Dedifferentiated amniotic fluid mesenchymal stem cell (primary cell): ENCODE measurements around the gene MYRIP.

Source experiments
- DNase-seq: peaks from one replicate; pipeline ENCODE4 v3.0.0-alpha.2; 2016; ENCODE audit errors: extremely low spot score

The MYRIP gene

DNA sequence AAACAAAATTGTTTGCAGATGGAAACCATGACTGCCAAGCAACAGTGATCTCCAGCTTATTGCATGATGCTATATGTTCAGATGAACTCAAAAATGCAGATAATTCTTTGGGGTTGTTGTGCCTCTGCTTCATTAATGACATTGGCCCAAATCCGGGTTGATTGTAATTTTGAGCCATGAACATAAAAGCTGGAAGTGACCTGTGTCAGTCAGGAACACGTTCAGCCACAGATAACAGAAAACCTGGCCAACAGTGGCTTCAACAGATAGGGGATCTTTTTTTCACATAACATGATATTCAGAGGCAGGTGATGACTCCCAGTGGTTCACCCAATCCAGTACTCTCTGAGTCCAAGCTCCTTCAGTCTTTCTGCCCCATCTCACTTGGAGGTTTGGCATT is 423.2 kb downstream of the MYRIP start:
- no peak for DNase-seq

DNA sequence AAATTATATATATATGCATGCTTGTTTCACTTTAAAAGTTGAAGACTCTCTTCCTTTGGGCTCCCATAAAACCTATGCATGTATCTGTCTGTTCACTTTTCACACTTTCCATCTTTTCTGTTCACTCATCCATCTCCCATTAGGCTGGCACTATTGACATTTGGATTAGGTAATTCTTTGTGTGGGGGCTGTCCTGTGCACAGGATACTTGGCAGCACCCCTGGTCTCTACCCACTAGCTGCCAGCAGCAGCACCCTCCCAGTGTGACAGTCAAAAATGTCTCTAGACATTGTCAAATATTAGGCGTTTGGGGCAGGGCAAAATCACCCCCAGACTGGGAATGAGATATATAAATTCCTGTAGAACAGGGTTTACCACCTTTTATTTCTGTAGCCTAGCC is 427.8 kb downstream of the MYRIP start:
- DNase-seq = no peak

DNA sequence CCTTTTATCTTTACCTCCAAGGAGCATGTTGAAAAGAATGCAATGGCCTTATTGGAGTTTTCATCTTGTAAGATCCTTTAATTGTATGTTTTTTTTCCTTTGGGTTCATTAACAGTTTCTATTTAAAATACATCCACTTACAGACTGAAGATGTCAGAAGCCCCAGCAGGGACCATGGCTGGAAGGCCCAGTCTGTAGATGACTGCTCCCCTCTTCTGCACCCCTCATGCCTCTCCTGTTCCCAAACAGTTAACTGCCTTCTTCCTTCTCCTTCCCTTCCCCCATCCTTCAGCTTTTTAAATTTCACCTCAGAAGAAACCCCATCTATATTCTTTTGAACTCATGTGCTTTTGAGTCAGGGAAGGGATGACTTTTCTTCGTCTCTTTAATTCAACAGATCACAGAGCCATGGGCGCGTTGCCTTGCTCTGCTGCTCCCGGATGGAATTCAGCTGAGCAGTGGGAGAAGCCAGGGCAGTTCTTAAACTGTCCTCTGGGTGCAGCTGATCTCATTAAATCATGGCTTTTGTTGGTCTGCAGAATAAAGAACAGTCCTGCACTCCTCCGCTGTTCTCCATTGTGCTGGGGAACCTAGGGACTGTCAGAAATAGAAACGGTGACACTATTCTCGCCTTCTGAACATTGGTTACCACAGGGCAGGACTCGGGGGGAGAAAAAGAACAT is 428.6 kb downstream of the MYRIP start:
- DNase-seq = peak; percentile 34

DNA sequence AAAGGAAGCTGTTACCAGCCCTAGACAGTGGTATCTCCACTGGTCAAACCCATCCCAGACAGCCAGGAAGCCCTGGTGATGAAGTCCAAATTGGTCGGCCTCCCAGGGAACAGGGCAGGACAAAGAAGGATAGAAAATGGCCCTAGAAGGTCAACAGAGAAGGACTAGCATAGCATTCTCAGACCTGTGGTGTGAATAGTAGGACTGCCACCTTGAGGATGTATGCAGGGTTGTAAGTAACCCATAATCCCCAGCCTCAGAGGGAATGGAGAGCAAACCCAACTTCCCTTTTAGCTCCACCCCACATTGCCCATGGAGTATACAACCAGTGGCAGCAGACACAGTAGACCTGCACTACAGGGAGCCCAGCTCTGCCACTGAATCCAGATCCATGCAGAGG is 431.5 kb downstream of the MYRIP start:
- no peak for DNase-seq

DNA sequence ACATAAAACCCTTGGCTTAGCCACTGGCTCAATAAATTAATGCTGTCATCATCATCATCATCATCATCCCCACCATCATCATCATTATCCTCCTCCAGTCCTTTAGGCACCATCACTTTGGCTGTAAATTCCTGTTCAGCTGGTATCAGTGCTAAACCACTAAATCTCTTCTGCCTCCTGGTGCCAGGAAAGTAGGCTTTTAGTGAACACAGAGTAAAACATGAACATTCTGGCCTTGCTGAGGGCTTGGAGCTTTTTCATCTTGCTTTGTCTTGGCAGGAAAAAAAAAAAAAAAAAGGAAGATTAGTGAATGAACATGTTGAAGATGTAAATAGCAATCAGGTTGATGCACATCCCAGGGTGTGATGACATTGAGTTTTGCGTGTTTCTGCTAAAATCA is 432.8 kb downstream of the MYRIP start:
- no peak for DNase-seq

DNA sequence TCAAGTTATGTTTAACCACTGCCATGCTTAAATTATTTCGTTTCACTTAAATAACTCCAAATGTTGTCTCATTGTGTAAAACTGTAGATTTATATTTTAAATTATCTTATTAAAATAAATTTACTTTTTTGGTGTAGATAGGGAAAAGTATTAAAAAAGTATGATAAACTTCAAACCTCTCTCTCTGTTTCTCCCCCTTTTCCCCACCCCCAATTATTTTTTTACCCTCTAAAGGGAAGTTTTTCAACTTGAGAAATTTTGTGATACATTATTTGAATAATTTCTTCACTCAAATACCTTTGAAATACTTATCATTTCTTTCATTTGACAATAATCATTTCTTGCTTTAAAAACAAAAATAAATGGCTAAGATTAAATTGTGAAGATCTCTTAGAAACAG is 433.2 kb downstream of the MYRIP start:
- no peak for DNase-seq

DNA sequence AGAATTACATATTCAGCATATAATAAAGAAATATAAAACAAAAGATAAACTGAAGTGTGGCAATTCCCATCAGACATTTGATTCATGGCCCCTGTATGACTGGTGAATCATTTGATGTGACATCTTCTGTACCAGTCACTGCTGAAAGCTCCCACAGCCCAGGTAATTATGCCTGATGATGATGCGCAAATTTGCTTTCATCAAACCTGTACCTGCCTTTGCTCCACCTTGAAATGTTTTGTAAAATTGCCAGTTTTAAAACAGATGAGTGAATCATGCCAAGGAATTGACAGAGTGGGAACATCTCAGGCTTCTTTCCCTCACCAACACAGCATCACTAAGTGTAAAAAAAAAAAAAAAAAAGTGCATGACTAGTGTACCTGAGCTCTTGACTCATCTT is 433.6 kb downstream of the MYRIP start:
- no peak for DNase-seq

DNA sequence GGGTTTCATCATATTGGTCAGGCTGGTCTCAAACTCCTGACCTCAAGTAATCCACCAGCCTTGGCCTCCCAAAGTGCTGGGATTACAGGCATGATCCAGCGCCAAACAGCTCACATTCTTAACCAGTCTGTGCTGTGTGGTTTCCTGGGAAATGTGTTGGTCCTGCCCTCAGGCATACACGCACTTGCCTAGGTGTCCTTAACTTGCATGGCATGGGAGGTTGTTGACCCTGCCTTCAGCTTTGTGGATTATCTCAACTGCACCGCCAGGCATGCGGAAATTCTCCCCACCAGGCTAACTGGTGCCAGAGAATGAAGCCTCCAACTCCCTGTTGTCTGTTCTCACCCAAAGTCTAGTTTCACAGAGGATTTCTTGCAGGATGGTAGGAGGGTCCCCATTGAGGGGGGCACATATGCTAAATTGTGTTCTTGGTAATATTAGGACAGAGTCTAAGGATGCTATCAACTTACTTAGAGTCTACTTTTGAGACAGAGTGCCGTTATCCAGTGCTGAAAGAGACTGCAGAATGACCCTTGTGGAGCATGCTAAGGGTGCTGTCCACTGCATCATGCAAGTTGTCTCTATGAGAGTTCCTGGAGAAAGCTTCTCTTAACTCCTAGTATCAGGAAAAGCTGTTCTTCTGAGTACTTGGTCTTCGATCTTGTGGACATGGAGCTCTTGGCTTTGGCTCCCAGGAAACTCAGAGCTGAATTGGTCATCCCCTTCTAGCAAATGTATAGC is 438.5 kb downstream of the MYRIP start:
- no peak for DNase-seq

DNA sequence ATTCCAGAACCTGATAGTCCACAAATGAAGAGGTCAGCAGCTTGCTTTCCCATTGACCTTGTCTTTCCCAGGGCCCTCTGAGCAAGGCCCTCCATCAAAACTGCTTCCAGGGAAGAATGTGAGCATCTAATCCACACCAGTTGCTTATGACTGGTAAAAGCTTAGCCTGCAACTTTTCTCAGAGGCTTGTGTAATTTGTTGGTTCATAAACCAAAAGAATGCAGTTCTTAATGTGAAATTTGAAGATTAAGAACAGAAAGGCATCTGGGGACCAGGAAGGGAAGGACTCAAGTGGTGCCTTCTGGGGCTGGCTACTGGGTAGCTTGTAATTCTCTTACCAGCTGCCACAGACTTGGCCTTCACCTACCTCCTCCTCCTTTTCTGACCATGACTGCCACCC is 439.2 kb downstream of the MYRIP start:
- DNase-seq = no peak

DNA sequence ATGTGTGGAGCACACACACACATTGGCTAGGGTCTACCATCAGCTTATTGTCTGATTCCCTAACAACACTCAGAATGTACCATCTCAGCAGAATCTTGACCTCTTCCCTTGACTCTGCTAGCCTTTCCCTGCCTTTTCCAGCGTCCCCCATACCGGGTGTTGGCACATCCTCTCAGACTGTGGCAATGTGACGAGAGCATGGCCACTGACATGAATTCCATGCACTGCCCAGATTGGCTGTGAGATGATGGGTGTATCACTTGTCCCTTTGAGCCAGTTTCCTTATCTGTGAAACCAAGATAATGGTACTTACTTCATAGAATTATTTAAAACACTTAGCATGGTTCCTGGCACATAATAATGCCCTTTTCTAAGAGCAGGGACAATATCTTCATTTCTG is 439.8 kb downstream of the MYRIP start:
- no peak for DNase-seq

DNA sequence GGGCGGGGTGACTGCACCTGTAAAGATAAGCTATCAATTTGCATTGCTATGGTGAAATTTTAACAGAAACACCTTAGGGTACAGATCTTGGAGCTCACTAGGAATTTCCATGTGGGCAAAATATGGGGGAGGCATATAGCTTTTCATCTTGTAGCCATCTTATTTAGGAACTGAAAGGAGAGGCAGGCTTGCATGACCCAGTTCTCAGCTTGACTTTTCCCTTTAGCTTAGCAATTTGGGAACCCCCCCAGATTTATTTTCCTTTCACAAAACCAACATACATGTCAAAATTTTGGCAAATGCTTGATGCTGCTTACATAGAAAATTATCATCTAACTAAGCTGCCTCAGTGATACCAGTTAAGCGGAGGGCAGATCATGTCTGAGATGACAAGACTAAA is 445.1 kb downstream of the MYRIP start:
- no peak for DNase-seq

DNA sequence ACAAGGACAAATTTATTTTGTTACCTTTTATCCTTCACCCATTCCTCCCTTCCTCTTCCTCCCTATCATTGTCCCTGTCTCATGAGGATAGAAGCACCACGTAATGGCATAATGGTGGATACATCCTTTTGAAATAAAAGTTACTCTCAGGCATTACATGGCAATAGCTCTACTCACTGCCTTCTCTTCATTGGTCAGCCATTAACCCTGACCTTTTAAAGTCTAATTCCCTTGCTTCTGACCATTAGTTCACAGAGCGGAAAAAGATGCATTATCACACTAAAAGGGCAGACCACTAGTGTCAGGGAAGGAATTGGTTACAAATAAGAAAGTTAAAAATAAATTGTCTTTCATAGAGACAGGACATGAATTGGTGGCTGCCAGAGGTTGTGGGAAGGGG is 445.5 kb downstream of the MYRIP start:
- DNase-seq = no peak

DNA sequence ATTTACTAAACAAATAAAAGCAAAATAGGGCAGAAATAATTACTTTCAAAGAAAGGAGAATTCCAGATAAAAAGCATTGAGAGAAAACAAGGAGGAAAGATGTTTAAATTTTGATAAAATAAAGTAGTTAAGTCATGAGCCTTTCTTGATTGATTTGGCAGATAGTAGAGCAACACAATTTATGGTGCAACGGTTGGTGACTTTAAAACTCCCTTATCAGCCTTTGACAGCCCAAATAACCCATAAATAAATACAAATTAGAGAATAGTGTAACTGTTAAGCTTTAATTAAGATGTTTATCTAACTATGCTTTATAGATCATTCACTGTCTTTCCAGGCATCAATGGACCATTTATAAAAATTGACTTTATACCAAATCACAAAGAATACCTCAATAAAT is 446.1 kb downstream of the MYRIP start:
- no peak for DNase-seq

DNA sequence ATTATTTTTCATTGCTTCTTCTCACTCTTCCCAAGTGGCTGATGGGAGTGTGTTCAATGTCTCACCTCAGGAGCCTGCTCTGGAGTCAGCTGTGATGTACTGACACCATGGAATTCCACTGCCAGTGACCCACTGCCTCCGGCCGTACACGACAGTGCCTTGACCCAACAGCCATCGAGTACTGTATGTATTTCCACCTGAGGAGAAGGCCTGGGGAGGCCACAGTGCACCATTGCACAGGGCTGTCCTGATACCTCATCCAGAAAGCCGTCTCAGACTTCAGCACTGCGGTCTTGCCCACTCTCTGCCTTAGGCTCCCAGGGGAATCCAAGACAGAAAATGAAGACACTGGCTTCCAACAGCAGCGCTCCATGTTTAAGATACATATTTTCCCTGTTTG is 448.7 kb downstream of the MYRIP start:
- no peak for DNase-seq

DNA sequence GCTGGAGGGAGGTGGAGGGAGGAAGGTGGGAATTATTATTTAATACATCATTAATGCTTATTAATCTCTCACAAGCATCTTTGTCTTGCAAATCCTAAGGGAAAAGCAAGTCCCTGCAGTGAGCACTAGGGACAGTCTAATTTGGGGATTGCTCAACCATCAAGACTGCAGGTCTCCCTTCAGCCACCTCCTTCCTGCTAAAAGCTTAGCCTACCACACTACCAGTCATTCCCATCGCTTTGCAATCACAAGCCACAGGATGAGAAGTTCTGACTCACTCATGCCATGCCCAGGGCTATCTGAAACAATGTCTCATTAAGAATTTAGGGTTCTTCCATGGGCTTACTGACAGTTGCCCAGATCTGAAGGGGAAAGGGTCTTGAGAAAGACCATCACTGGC is 449.1 kb downstream of the MYRIP start:
- no peak for DNase-seq

DNA sequence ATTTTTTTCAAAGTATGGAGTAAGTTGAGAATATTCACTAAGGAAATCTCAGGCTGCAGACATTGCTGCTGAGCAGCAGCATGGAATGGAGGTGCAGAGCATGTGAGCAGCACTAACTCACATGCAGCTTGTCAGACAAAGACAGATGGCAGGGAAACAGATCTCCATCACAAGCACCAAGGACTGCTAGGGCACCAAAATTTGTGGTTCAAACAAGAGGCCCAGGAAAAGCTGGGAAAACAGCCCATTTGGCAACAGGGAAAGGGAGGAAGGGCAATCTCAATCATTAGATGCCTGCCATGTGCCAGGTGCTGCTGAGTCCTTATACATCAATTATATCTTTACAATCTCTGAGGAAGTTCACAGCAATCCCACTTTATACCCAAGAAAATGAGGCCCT is 452.9 kb downstream of the MYRIP start:
- DNase-seq = no peak

DNA sequence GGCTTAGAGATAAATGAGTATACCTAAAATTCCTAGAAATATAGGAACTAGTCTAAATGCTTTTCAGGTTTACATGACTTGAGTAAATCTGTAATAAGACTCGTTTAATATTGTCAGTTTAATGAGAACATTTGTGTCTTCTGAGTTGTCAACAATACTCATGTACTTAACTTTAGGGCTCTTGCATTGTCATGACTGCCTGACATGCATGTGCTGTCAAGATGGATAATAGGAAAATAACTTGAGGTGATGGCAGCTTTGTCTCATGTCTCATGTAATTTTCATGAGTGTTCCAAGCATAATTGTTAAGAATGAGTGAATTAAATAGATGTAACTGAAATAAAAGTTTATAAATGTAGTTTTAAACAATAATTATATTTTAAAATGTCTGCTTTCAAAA is 455.0 kb downstream of the MYRIP start:
- DNase-seq = no peak

DNA sequence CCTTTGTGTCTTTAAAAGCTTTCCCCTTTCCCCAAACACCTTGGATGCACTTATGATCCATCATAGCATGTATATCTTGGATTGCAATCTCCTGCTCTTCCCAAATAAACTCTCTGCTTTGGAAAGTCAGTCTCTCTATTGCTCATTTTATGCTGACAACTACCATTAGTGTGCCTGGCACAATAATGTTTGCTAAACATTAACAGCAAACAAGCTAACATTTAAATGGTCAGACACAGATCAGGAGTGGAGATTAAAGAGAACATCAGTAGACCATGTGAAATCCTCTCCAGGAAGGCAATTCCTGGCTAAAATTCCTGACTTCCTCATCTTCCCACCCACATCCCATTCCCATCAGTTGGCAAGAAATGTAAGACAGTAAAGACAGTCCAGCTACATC is 455.8 kb downstream of the MYRIP start:
- DNase-seq = no peak

DNA sequence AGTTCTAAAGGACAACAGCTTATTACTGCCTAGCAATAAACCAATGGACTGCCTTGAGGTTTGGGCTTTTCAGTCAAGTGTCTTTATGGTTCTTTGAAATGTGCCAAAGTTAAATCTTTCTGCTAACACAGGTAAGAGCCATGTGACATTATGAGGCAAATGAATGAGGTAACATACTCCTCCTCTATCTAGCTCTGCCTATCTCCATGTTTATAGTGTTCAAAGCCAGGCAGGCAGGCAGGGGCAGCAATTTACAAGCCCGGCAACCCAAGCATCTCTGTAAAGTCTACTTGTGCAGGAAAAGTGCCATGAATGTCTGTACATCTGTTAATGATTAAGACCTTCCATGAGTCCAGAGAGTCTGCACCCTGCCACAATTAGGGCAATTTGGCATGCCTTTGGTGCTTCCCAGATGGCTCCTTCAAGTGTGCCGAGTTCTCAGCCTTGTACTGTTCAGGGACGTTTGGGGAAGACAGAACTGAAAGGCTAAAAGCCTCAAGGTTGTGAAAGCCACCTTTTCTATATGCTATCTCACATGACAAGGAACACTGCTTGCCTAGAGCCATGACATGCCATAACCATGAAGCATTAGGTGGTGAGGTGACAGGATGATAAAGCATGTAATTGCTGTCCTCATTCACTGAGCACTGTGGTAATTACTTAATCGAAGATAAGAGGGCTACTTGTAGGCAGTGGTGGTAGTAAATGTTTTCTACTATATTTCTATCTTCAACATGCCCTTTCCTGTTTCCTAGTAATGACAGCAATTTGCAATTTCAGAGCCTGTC is 458.7 kb downstream of the MYRIP start:
- DNase-seq = no peak

DNA sequence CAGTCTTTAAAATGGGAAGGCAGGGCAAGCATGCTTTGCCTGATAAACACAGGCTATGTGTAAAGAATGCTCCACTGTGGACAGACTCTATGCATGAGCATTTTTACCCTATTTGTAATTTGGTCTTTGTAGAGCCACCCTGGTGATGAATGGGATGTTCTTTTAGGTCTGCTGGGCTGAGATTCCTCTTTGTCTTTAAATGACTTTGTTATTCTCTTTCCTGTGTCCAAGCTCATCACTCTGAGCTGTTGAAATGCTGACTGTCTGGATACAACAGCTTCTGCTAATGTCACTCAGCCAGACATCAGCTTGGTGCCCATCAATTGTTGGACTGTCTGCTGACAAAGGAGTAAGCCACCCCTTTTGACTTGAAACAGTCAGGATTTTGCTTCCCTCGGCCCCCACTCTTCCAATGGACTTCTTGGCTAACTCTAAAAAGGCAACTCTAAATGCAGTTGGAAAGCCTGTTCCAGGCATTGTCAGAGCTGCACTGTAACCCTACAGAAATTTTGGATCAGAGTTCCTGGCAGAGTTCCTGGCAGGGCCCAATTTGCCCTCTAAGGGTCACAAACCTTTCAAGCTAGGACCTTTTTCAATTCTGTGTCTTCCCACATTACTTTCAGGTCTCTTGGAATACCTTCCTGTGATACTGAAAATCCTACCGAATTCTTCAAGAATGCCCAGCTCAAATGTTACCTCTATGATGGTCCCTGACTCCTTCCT is 459.6 kb downstream of the MYRIP start:
- DNase-seq = no peak

DNA sequence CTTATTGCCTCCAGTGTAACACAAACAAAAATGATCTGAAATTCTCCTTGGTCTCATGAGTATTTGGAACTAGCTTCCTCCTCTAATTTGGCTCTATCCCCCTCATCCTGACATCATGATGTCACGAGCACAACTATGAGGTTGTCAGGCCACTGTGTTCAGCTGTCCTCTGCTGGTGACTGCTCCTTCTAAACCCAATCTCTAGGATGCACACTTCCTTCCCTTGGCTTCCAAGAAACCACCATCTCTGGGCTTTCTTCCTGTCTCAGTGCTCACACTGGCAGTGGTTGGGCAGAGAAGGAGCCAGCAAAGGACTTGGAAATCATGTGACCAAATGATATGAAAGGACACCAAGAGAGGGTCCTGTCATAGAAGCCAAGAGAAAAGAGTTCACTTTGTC is 469.4 kb downstream of the MYRIP start:
- DNase-seq = no peak

DNA sequence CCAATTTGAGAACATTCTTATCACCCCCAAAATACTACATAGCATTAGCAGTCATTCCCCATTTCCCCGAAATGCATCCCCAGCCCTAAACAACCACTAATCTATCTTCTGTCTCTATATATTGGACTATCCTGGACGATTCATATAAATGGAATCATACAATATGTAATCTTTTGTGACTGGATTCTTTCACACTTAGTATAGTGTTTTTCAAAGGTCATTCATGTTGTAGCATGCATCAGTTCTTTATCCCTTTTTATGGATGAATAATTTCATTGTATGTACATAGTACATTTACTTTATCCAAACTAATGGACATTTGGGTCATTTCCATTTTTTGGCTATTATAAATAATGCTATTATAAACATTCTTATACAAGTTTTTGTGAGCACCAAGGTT is 472.6 kb downstream of the MYRIP start:
- no peak for DNase-seq
